Measurements from ENCODE around the gene BCL6B.

Gene BCL6B

DNA sequence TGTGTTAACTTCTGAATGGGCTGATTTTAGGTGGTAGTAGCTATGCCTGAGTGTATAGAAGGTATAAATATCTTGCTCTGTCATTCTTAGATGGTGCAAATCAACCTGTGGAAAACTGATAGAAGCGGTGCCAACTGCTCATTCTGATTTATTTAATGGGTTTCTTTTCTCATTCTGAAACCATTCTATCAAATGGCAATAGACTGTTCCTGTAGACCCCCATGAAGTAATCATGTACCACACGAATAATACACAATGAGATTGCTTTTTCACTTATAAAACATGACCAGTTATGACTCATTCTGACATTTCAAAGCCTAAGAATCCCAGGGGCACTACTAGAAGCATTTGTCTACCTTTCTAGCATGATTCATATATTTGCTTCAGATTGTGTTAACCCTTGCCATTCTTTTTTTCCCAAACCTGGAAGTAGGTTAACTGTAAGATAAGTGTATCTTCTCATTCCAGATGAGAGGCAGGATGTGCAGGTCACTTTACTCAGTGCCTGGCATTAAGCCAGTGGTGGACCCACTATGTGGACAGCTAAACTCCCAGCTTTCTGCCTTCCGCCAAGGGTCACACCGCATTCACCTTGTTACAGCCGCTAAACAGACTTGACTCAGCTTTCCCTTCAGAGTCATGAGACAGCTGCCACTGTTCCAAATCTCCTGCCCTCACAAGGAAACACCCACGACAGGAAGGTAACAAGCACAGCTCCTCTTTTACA lies 37.5 kb downstream of the BCL6B start:
- DNase-seq (ENCODE audit: low spot score): no peak

DNA sequence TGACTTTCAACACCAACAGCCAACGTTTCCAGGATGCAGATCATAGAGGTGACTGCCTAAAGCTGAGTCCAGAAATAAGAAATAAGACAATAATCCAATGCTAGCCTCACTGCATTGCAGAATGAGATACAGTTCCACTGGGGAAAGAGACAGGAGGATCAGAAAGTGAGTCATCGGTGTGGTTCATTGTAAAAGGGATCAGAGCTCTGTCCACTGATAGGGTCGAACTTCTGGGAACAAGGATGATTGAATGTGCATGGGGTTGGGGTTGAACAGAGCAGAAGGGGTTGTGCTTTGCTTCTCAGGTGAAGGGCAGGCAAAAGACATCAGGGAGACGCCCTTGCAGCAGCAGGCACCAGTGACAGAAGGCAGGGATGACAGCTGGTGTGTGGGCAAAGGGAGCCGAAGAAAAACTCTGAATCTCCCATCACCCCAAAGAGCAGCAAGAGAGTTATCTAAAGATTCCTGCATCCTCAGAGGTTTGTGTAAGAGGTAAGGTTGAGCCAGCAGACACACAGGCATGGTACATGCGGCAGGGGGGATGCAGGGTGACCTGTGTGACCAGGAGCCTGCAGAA lies 40.8 kb downstream of the BCL6B start:
- no peak for DNase-seq (ENCODE audit: low spot score)

DNA sequence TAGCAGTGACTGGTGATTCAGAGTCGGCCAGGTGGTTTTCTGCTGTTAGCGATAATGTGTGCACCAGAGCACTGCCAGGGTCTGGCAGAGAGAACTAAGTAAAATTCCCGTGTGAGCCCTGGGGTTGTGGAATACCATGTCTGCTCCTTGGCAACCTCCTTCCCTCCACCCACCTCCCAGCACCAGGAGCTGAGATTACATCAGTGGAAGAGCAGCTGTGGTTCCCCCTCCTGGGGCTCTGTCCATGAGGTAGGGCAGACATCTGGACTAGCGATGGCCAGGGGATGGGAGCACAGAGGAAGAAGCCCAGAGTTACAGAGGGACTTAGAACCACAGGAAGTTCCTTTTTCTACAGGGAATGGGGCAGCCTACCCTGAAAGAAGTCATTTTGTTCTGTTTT lies 41.4 kb downstream of the BCL6B start:
- no peak for DNase-seq (ENCODE audit: low spot score)

DNA sequence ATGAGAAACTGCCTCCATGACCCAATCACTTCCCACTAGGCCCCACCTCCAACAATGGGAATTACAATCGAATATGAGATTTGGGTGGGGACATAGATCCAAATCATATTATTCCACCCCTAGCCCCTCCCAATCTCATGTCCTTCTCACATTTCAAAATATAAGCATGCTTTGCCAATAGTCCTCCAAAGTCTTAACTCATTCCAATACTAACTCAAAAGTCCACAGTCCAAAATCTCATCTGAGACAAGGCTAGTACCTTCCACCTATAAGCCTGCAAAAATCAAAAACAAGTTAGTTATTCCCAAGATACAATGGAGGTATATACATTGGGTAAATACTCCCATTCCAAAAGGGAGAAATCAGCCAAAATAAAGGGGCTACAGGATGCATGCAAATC lies 44.3 kb downstream of the BCL6B start:
- no peak for DNase-seq (ENCODE audit: low spot score)

DNA sequence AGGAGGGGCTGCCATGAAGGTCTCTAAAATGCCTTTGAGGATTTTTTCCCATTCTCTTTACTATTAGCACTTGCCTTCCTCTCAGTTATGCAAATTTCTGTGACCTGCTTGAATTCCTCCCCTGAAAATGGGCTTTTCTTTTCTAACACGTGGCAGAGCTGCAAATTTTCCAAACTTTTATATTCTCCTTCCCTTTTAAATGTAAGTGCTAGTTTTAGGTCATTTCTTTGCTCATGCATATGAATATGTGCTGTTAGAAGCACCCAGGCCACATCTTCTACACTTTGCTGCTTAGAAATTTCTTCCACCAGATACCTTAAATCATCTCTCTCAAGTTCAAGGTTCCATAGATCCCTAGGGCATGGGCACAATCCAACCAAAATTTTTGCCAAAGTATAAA lies 45.4 kb downstream of the BCL6B start:
- no peak for DNase-seq (ENCODE audit: low spot score)

DNA sequence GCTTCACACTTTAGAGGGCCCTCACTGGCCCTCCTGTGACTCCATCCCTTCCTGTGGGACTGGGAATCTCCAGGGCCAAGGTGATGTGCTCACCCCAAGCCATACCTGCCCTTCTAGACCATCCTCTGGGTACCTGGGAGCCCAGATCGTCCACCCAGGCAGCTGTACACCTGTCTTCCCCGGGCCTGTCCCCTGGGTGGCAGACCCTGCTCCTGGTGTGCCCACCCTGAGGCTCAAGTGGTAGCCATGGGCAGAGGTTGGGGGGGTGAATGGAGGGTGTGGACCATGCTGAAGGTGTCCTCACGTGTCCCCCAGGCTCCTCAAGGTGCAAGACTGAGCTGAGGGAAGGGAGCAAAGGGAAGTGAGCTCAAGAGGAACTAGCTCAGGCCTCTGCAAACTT lies 47.9 kb downstream of the BCL6B start:
- no peak for DNase-seq (ENCODE audit: low spot score)

DNA sequence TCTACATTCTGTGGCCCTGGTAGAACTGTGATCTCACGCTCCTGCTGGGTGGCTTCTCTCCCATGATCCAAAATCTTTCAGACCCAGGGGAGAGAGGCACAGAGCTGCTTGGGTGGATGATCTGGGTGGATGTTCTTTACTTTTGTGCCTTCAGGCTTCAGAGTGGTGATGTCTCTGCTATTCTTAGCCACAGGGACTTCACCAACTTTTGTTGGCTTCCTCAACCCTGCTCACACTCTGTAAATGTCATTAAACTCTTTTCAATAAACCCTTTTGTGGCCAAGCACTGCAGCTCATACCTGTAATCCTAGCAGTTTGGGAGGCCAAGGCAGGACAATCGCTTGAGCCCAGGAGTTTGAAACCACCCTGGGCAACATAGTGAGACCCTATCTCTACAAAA lies 49.6 kb downstream of the BCL6B start:
- DNase-seq (ENCODE audit: low spot score): no peak

DNA sequence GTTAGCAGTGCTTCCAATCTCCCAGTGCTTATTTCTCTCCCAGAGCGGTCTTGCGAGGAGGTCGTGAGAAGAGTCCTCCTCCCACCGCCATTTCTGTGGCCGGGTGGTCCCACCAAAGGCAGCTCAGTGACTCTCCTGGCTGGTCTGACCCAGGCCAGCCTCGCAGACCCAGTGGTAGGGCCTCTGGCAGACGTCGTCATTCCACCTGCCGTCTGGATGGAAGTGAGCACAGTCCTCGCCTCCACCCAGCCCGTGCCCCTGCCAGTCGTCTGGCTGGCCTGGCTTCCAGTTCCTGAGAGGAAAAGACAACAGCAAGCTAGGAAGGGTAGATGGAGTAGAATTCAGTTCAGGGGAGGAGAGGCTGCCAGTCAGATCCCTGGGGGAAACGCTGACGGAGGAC lies 52.1 kb downstream of the BCL6B start:
- no peak for DNase-seq (ENCODE audit: low spot score)

DNA sequence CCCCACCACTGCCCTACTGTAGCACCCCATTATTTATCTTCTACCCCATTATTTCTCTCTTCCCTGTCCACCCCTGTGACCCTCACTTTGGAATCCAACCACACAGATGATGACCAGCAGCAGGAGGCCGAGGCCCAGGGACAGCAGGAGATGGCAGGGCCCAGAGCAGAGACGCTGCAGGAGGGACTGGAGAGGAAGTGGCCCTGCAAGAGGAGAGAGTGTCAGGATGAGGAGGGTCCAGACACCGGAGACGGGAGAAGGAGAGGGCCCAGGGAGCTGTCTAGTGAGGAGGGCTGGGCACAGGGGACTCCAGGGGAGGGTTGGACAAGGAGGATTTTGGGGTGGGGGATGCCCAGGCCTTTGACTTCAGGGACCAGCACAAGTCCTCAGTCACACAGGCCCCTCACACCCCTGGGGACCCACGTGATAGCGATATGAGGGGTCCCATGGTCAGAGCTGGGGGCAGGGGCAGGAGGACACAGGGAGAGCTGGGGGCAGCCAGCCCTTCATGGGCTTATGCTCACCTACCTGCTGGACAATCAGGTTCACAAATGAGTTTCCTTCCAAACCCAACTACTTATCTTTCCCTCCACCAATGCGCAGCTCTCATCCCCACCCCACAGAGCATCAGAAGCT lies 55.2 kb downstream of the BCL6B start:
- DNase-seq (ENCODE audit: low spot score): no peak

DNA sequence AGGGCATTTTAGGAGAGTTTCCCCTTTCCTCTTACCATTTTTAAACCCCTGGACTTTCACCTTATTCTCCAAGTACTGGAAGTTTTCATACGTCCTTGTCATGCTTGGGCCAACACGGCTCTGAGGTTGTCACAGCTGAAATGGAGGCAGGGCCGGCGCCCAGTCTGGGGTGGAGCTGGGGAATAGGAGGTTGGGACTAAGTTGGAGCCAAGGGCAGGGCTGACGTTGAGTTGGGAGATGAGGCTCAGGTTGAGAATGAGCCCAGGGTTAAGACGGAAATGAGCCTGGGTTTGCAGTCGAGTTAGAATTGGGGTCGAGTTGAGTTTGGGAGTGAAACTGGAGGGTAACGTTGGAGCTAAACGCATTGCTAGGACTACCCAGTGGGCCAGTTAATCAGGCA lies 55.9 kb downstream of the BCL6B start:
- no peak for DNase-seq (ENCODE audit: low spot score)

Measured in NAMALWA (cell line).